Measurements from ENCODE around the gene SDR42E1.
"Not testable (repeated sequence)": the region's sequence is repeated elsewhere in the genome, so short reads cannot be mapped to it uniquely, and the experiment has no call there.

Gene SDR42E1

DNA sequence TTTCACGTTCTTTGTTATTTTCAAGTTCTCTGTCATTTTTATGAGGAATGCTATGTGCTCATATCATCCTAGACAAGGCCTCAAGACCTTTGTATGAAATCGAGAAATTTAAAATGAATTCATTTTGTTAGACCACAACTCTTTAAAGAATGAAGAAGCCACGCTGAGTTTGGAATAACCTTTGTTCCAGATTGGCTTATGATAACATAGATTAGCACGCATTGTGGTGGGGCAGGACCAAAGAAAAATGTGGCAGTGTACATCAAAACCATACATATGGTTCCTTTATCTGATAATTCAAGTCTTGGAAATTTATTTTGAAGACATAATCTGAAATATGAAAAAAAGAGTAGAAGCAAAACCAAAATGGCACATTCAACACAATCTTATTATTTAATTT, 26.0 kb upstream of the SDR42E1 start:
- DNase-seq: no peak

DNA sequence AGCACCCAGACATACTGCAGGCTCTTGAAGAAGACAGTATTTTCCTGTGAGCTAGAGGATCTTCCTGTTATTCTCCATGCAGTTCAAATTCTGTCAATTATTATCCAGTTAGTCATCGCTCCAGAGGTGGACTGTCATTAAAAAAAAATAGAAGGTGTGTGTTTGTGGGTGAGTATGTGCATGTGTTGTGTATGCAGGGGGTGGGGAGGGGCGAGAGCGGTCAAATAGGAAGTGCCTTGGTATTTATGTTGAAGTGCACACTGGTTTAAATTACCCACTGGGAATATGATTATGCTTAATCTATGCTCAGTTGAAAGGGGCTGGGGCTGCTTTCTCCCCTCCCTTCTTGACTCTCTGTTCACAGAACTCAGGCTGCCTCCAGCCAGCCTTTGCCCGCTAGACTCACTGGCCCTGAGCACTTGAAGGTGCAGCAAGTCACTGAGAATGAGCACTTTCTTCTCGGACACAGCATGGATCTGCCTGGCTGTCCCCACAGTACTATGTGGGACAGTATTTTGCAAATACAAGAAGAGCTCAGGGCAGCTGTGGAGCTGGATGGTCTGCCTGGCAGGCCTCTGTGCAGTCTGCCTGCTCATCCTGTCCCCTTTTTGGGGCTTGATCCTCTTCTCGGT, 23.8 kb upstream of the SDR42E1 start, which contains the start of gene HSD17B2:
TSS of gene HSD17B2 (plus strand) at position 273 of the 632 bp plus-strand sequence. CDS start at position 445, 172 bp downstream.
- no peak for DNase-seq

DNA sequence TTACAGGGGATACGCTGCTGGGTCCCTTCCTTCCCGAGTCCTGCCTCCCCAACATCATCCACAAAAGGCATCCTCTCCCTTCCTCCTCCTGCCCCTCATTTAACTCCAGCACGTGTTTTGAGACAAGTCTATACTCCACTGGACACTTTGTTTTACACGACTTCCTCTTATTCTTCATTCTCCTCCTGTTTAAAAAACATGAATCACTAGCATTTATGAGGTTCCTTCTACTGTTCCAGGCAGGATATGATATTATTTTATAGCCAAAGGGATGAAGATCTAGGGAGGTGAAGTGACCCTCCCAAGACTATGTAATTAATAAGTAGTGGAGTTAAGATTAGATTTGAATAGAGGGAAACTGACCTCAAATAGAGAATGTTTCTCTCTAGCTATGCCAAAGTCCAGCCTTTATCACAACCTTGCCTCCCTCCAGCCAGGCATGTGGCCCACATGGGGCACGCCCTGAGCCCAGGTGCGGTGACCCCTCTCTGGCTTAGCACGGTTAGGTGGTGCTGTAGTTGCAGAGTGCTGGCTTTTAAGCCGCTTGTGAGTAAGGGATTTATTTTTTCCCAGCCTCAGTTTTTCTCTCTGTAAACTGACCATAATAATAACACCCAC, 22.5 kb upstream of the SDR42E1 start:
- DNase-seq: no peak

DNA sequence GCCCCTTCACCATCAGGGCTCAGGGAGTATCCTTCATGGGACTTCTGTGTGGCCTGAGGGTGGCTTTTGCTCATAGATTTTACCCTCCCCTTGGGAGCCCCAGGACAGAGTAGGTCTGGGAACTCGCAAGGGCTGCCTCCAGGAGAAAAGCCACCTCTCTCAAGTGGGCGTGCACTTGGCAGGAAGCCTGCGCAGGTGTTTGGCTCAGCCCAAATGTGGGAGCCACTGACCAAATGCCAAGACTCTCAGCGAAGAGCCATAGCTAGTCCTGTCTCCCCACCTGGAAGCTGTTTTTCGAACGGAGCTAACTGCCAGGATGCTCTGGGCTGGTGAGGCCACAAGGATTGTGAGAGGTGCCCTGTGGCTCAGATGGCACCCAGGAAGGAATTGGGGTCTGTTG, 21.7 kb upstream of the SDR42E1 start:
- peak; percentile 29 for DNase-seq

DNA sequence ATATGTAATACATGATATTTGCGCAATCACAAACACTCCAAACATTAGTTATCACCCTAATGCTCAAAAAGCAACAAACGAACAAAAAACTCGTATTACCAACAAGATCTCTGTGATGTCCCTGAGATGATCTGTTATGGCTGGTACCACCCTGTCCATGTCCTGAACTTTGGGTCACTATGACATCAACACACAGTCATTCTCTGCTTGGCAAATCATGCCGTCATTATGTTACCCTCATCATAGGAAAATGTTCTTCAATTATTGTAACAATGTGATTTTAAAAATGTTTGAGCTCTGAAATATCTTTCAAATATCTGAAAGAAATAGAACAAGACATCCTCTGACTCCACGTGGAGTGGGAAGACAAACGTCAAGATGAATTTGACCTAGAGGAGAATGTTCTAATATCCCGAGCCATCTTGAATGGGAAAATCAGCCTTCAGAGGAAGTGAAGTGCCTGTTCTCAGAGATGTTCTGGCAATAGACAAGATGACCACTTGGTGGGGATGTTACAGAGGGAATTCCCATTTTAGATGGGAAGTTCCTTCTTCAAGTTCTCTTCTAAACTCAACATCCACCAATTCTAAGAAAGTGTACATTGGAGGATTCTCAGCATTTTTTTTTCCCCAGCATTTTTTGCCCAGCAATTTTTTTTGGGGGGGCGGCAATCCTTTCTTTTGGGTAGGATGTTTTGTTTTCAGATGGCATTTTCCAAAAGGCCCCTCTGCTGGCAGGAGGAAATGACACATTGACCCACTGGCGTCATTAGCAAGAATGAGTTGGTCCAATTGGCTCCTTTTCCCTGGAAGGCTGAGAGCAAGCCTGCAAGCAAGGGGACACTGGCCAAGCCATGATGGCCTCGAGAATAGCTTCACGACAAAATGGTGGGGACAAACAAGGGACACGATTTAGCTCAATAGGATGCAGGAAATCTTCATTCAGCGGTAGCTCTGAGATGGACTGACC, 20.1 kb upstream of the SDR42E1 start:
- DNase-seq: no peak

DNA sequence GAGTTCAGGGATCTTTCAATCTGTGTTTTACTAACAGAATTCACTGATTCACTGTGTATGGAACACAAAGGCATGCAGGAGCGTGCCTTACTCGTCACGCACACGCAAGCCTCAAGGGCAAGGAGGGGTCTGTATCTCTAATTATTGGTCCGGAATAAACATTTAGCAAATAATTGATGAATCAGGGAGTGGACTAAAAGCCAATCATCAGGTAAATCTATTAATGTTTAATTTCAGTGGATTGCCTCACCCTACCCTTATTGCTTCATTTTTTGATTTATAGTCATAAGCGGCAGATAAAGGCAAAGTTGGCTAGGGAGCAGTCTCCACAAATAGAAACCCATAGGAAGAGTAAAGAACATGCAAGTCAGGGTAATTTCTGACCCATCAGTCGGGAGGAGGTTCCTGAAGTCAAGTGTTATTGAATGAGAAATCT, 16.4 kb upstream of the SDR42E1 start:
- DNase-seq: no peak

DNA sequence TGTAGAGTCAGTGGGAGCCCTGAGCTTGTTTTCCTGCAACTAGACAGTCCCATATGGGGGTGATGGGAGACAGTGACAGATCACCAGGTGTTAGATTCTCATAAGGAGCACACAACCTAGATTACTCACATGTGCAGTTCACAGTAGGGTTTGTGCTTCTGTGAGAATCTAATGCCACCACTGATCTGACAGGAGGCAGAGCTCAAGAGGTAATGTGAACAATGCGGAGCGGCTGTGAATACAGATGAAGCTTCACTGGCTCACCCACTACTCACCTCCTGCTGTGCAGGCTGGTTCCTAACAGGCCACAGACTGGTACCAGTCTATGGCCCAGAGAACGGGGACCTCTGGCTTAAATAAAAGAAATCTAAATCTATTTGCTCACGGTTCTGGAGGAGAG, 13.6 kb upstream of the SDR42E1 start:
- no peak for DNase-seq

DNA sequence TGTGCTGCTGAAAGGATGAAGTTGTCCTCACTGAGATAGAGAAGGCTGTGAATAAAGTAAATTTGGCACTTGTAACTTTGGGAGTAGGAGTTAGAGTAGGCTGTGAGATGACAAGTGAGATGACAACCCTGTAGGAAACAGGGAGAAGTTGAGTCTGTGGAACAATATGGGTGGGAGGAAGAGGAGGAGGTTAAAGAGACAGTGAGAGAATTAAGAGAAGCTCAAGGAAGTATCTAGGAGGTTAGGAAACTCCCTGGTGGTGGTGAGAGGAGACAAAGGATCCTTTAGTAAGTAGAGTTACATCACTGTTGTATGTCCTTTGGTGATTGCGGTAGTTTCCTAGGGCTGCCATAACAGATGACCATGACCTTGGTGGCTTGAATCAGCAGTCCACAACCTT, 13.0 kb upstream of the SDR42E1 start:
- DNase-seq: no peak

DNA sequence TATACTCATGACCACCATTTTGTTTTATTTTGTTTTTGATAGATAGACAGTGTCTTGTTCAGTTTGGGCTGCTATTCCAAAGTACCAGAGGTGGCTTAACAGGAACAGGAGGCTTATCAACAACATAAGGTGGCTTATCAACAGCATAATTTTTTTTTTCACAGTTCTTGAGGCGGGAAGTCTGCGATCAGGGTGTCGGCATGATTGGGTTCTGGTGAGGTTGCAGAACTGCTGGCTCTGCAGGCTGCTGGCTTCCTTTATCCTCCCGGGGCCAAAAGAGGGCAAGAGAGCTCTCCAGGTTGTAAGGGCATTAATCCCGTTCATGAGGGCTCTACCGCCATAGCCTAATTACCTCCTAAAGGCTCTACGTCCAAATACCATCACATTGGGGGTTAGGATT, 11.9 kb upstream of the SDR42E1 start:
- DNase-seq: no peak

DNA sequence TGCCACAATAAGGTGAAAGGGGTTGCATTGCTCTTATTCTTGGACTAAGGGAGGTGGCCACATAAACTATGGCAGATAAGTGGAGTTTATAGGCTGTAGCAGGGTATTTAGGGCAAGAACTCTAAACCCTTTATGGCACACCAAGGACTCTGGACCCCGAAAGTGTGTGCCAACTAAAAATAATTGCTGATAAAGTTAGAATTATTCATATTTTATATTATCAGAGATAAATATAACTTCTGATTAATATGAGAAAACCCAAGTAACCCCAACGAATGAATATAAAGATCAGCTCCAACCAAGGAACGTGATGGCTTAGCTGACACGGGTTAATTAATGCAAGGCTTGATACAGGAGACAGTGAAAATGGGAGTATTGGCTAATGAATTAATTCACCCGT, 8.8 kb upstream of the SDR42E1 start:
- DNase-seq: no peak

DNA sequence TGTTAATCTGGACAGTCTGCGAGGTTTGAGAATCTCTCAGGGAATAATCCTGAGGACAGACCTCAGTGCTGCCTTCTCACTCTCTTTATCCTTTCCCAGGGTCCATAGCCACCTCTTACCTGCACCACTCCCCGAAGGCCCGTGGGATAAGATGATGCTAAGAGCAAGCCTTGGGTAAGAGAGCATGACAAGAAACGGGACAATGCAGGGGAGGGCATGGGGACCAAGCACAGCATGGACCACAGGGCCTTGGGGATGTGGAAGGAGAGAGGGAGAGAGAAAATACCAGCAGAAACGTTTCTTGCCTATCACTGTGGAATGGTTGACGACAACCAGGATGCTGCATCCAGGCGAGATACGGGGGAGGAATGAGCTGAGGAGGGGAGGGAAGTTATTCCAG, 8.3 kb upstream of the SDR42E1 start:
- no peak for DNase-seq

DNA sequence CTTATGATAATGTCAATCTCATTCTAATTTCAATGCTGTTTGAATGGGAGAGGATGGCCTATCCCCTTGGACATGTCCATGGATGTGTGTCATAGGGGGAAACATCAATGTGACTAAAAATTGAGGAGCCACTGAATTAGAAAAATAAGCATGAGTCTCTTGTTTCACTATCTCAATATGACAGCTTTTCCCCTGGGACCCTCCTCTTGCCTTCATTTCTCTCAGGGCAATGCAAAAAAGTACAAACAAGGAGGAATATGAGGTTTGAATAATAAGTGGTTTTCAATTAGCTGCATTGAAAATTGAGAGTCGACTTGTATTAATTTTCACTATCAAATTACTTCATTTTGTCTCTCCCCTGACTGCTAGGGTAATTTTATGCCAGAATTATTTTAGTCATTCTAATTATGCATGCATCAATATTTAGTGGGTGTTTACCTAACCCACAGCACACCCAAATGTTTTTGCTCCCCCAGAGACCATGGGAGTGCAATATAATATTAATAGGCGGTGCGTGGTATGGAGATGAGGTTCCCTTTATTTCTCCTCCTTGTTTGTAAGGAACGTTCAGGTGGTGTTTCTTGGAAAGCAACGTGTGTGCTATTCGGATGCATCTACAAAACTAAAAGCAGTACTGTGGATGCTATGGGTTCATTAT, 6.8 kb upstream of the SDR42E1 start:
- DNase-seq: no peak

DNA sequence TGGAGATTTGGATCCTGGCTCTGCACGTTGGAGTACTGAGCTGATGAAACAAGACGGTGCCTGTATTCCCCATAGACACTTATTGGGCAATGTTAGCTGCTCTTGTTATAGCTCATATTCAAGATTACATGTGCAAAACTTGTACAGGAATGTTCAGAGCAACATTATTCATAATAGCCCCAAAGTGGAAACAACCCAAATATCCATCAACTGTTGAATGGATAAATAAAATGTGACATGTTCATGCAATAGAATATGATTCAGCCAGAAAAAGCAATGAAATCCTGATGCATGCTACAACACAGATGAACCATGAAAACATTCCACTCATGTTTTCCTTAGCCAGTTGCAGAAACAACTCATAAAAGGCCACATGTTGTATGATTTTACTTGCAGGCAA, 5.7 kb upstream of the SDR42E1 start:
- no peak for DNase-seq

DNA sequence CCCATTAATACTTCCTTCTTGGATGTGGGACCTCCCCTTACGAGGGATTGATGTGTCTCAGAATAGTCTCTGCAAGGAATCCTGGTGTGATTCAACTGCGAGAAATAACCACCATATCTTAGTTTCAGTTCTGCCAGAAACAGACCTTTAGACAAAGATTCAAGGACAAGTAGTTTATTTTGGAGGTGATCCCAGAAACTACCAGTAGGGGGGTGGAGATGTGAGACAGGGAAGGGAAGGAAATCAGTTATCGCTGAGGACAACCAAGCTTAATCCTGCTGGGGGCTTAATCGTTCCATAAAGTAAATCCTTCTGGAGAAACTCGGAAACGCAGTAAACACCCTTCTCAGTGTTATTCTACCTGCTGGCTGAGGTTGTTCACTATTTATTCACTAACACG, 5.0 kb upstream of the SDR42E1 start:
- peak; percentile 2 for DNase-seq

DNA sequence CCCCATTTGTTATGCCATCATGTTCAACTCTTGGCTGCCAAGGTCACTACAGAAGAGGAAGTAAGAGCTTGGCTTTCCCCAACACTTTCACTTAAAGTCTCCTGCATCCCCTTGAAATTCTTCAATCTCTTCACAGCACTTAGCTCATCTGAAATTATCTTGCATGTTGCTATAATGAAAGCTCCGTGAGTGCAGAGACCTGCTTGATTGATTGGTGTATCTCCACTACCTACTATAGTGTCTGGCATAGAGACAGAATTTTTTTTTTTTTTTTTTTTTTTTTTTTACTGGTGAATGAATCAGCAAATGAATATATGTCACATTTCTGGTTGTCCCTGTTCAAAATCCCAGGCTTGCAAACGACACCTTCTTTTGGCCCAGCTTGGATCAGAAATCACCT, 1.9 kb upstream of the SDR42E1 start:
- no peak for DNase-seq

DNA sequence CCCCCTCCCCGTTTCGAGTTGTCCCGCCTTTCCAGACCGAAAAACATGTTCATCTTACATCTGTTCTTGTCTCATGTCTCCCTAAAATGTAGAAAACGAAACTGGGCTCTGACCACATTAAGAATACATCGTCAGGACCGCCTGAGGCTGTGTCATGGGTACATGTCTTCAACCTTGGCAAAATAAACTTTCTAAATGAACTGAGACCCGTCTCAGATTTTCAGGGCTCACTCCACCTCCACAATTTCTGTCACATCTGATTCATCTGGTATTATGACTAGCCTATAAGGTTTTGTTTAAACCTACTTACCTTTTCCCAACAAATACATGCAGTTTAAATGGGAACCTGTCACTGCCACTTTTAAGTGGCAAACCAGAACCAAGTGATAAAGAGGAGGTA, 621 bp downstream of the SDR42E1 start:
- no peak for DNase-seq

DNA sequence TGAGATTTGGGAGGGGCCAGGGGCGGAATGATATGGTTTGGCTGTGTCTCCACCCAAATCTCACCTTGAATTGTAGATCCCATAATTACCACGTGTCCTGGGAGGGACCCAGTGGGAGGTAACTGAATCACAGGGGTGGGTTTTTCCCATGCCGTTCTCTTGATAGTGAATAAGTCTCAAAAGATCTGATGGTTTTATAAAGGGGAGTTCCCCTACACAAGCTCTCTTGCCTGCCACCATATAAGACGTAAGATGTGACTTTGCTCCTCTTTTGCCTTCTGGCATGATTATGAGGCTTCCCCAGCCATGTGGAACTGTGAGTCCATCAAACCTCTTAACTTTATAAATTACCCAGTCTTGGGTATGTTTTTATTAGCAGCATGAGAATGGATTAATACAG, 1.5 kb downstream of the SDR42E1 start:
- not testable (repeated sequence) for DNase-seq

DNA sequence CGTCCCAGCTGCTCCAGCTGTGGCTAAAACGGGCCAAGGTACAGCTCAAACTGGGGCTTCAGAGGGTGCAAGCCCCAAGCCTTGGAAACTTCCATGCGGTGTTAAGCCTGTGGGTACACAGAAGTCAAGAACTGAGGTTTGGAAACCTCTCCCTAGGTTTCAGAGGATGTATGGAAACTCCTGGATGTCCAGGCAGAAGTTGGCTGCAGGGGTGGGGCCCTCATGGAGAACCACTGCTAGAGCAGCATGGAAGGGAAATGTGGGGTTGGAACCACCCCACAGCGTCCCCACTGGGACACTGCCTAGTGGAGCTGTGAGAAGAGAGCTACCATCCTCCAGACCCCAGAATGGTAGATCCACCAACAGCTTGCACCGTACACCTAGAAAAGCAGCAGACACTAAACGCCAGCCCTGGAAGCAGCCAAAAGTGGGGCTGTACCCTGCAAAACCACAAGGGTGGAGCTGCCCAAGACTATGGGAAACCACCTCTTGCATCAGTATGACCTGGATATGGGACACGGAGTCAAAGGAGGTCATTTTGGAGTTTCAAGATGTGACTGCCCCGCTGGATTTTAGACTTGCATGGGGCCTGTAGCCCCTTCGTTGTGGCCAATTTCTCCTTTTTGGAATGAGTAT, 2.2 kb downstream of the SDR42E1 start:
- DNase-seq: no peak

DNA sequence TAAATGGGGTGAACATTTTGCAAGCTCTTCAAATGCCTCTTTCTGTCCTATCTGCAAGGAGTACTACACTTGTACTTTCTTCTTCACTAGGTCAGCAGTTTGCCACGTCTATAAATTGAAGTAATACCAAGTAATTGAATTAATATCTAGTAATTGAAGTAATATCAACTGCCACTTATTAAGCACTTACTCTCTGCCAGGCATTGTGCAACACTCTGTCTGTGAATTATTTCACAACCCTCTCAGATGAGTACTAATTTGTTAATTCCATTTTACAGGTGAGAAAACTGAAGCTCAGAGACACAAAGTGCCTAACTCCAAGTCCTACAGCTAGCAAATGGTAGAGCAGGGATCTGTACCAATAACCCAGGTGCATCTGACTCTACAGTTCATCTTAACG, 4.1 kb downstream of the SDR42E1 start:
- DNase-seq: no peak

DNA sequence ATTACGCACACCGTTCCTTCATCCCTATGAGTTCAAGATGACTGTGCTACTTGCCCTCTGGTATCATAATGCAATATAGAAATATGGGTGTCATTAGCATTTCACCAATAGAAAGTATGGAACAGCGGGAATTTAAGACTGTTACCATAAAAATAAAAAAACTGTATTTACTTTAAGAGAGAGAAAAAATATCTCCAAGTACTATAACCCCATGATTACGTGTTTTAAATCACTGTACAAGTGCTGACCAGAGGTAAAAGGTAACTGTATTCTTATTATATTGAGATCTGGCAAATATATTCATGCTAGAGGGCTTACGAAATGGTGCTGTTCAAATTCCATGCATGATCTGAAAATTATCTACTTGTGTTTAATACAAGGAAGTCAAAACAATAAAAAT, 5.2 kb downstream of the SDR42E1 start:
- no peak for DNase-seq

DNA sequence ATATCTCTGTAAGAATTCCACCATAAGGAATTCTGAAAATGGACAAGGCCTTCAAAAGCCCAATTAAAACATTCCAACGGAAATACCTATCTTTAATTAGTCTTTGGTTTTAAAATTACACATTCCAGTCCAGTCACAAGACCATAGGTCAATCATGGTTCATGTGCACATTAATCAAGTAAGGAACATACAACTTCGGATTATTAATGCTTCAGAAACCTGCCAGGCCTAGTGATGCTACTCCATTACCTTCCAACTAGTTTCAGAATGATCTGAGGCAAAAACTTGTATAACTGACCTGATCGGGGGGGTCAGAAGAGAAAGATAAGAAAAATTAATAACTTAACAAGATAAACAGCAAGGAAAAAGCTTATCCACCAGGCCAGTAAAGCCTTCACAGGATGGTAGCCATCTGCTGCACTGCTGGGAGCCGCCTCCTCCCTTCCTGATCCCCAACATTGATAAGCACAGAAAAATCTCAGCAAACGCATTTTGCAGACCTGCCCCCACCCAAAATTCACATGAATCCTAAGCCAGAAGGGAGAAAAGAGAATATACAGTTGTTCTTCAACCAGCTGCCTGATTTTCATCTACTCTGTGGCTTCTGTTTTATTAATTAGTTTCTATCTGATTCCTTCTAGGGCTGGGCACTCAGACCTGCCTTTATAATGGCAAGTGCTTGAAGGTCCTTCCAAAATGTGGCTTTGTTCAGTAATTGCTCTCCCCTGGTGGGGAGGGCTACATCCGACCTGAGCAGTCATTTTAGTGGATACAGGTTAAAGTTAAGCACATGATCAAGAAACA, 6.0 kb downstream of the SDR42E1 start:
- no peak for DNase-seq

DNA sequence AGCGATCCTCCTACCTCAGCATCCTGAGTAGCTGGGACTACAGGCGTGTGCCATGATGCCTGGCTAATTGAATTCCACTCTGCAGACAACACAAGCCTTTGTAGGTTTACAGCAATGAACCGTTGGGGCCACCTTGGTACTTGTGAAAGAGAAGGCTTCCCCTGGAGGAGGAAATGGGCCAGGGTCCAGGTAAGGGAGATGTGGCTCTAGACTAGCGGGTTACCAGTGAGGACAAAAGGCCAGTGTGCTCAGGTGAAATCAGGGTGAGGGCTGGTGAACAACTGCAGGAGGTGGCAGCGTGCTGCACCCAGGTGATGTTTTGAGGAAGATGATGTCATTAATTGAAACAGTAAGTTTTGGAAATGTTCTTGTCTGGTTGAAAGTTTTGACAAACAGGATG, 6.7 kb downstream of the SDR42E1 start:
- DNase-seq: no peak

All from DMS79 treated with DMSO at 0.1 percent for 48 hours (cell line).